Activated T-cell treated with anti-CD3 and anti-CD28 coated beads, Interleukin-2, amount 50 U/mL, for 4 hours (primary cell): ENCODE measurements around the gene PTEN. TPM values are rescaled to one million over a fixed set of nuclear protein-coding genes. Genes with fewer than 3 reads are reported as not detected.

ENCODE experiments used
- ATAC-seq, 2 donors: fragments of 200-7000 bp; cut with Tn5 transposase; one replicate each; pipeline ENCODE4 v1.10.0; 2021
- DNase-seq: peaks from one replicate; pipeline ENCODE4 v3.0.0-alpha.2; 2020
- H3K27me3 Mint-ChIP-seq: one replicate; pipeline ENCODE4 v1.8.0; 2021; ENCODE audit warnings: low read depth, mixed read lengths
- H3K36me3 Mint-ChIP-seq: one replicate; pipeline ENCODE4 v1.8.0; 2022; ENCODE audit warnings: mixed read lengths; ENCODE audit not compliant: insufficient read depth
- H3K4me1 Mint-ChIP-seq: one replicate; pipeline ENCODE4 v1.8.0; 2021; ENCODE audit warnings: low read depth, mixed read lengths
- H3K4me3 Mint-ChIP-seq: one replicate; pipeline ENCODE4 v1.8.0; 2021; ENCODE audit warnings: mild to moderate bottlenecking, moderate library complexity, mixed read lengths
- H3K9me3 Mint-ChIP-seq: one replicate; pipeline ENCODE4 v1.8.0; 2021; ENCODE audit warnings: mixed read lengths
- total RNA-seq, 3 donors: library from RNA; stranded (reverse); gene quantifications; one replicate each; pipeline ENCODE4 v1.2.1, GENCODE V29; 2021

Gene PTEN
- total RNA-seq, 3 donors from 2014 or later, result 32.8 to 37.2 (median 35.5) TPM

- Mint-ChIP-seq H3K4me3 (no peak overlapping the region), H3K9me3 (peaks cover 35% of the 10 kb centered on the region), H3K36me3 (peaks cover 52% of the 10 kb centered on the region), H3K27me3 (no peaks in the 10 kb centered on the region), H3K4me1 (peaks cover 35% of the 10 kb centered on the region)
- ATAC-seq, result no peak
- no peak for DNase-seq
Measured at GRCh38 chr10:87913156-87913921, 49.9 kb downstream of the PTEN start.

- H3K4me3 Mint-ChIP-seq, result no peak overlapping the region
- ATAC-seq (no peak), DNase-seq (no peak)
- peaks cover 30% of the 10 kb centered on the region for H3K9me3 Mint-ChIP-seq
- H3K36me3 Mint-ChIP-seq, result peaks cover 44% of the 10 kb centered on the region
- H3K4me1 Mint-ChIP-seq, result peaks cover 43% of the 10 kb centered on the region
- H3K27me3 Mint-ChIP-seq, result no peaks in the 10 kb centered on the region
Measured at GRCh38 chr10:87915406-87915805, 52.0 kb downstream of the PTEN start.

DNA sequence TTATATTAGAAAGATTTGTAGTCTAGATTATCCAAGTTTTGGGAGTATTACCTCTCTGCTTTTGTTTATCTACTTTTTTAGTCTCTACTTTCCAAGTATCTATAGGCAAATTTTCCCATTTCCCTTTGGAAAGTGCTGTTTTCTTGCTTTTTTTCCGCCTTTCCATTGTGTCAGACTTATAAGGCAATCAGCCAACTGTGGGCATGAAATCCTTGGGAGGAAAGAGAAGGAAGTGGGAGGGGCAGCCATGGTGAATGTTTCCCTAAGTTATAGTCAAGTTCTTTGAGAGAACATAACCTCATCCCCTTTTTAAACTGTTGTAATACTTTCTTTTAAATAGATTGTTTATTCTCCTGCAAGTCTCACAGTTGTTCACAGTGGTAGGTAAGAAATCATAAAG is 52.6 kb downstream of the PTEN start:
- DNase-seq, result no peak
- Mint-ChIP-seq H3K4me3 (no peak overlapping the region), H3K9me3 (peaks cover 26% of the 10 kb centered on the region), H3K27me3 (no peaks in the 10 kb centered on the region), H3K4me1 (peaks cover 46% of the 10 kb centered on the region), H3K36me3 (peaks cover 38% of the 10 kb centered on the region)
- no peak for ATAC-seq

DNA sequence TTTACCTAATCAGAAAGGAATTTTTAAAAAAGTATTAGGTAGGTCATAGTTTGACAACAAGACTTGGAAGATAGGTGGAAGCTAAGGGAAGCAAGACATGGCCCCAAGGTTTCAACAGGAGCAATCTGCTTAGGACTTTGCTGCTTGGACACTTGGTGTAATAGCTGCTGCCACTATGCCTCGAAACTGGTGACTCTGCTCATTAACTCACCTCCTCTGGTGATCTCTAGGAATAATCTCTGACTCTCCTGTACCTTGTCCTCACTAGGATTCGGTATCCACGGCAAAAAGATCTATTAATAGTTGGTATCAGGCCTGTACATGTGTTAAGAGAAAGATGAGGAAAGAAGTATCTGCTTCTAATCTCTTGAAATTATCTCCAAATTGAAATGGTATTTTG is 53.1 kb downstream of the PTEN start:
- Mint-ChIP-seq H3K4me1 (peaks cover 49% of the 10 kb centered on the region), H3K9me3 (peaks cover 21% of the 10 kb centered on the region), H3K4me3 (no peak overlapping the region), H3K36me3 (peaks cover 32% of the 10 kb centered on the region), H3K27me3 (no peaks in the 10 kb centered on the region)
- ATAC-seq (no peak), DNase-seq (no peak)

DNA sequence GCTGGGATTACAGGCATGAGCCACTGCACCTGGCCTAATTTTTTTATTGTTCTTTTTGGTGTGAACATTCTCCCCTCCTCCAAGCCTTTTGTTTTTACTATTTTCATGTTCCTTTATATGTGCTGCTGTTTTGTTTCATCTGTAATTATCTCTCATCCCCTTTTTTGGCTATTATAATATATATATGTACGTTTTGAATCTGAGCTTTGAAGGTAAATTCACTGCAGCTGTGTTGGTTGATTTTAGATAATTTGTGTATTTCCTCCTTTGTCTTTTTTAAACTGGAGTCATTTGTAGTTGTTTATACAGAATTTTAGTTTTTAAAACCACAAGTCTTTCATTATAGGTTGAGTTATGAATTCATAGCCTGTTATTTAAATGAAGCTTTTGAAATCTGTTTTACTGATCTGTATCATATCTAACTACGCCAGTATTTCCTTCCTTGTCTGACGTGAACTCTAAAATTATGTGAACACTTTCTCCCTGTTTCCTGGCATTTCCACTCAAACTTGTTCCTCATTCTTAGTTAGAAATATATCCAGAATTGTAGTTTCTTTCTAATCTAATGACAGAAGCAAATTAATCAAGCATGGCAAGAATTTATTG is 54.9 kb downstream of the PTEN start:
- ATAC-seq (no peak), DNase-seq (no peak)
- Mint-ChIP-seq H3K27me3 (no peaks in the 10 kb centered on the region), H3K9me3 (peaks cover 9% of the 10 kb centered on the region), H3K36me3 (peaks cover 27% of the 10 kb centered on the region), H3K4me3 (peak overlapping the region; percentile 53), H3K4me1 (peaks cover 64% of the 10 kb centered on the region)

- no peak overlapping the region for H3K4me3 Mint-ChIP-seq
- DNase-seq, result no peak
- peaks cover 83% of the 10 kb centered on the region for H3K4me1 Mint-ChIP-seq
- H3K27me3 Mint-ChIP-seq, result no peaks in the 10 kb centered on the region
- no peak for ATAC-seq
- no peaks in the 10 kb centered on the region for H3K9me3 Mint-ChIP-seq
- H3K36me3 Mint-ChIP-seq, result peaks cover 35% of the 10 kb centered on the region
Measured at GRCh38 chr10:87920538-87920937, 57.1 kb downstream of the PTEN start.

DNA sequence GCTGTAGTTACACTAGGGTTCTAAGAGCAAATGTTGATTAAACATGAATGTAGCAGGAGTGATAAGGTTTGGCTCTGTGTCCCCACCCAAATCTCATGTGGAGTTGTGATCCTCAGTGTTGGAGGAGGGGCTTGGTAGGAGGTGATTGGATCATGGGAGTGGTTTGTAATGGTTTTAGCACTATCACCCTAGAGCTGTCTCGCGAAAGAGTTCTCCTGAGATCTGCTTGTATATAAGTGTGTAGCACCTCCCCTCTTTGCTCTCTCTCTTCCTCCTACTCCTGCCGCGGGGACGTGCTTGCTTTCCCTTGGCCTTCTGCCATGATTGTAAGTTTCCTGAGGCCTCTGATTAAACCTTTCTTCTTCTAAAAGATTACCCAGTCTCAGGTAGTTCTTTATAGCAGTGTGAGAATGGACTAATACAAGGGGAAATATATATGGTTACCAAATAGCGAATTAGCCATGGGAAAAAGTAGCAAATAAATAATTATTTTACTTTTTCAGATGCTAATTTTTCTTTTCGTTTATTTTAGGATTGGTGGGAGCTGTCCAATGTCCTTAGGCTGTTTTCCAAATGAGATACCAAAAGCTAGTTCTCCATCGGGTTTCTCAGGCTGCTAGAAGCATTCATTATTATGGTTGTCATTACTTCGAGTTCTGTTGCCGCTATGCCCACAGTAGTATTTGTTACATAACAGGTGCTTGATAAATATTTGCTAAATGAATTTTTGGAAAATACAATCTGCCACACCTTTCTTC is 58.7 kb downstream of the PTEN start:
- Mint-ChIP-seq H3K9me3 (no peaks in the 10 kb centered on the region), H3K36me3 (peaks cover 41% of the 10 kb centered on the region), H3K4me1 (peaks cover 82% of the 10 kb centered on the region), H3K4me3 (no peak overlapping the region), H3K27me3 (no peaks in the 10 kb centered on the region)
- ATAC-seq (no peak), DNase-seq (no peak)

DNA sequence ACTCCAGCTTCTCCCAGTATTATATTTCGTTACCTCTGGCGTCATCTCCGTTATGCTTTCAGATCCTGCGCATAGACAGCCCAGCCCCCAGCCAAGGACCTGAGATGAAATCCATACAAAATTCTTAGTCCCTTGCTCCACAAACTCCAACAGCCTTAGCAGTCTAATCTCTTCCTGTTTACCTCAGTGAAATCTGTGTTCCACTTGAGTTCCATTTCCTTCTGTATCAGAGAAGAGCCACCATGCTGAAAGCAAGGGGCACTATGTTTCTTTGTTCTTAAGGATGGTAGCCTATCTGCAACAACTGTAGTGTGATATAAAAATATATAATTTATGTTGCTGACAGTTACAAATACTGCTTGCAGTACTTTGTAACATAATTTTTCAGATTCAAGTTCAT is 59.8 kb downstream of the PTEN start:
- H3K27me3 Mint-ChIP-seq, result no peaks in the 10 kb centered on the region
- H3K9me3 Mint-ChIP-seq, result no peaks in the 10 kb centered on the region
- H3K4me1 Mint-ChIP-seq, result peaks cover 82% of the 10 kb centered on the region
- H3K4me3 Mint-ChIP-seq, result no peak overlapping the region
- ATAC-seq, result no peak
- DNase-seq, result no peak
- peaks cover 48% of the 10 kb centered on the region for H3K36me3 Mint-ChIP-seq

GRCh38 chr10:87925570-87925969 is 62.1 kb downstream of the PTEN start:
- Mint-ChIP-seq H3K4me1 (peaks cover 87% of the 10 kb centered on the region), H3K9me3 (no peaks in the 10 kb centered on the region), H3K27me3 (no peaks in the 10 kb centered on the region), H3K4me3 (no peak overlapping the region), H3K36me3 (peaks cover 50% of the 10 kb centered on the region)
- no peak for ATAC-seq
- DNase-seq, result no peak

- H3K4me3 Mint-ChIP-seq, result no peak overlapping the region
- H3K36me3 Mint-ChIP-seq, result peaks cover 52% of the 10 kb centered on the region
- no peaks in the 10 kb centered on the region for H3K27me3 Mint-ChIP-seq
- no peak for ATAC-seq
- H3K9me3 Mint-ChIP-seq, result no peaks in the 10 kb centered on the region
- DNase-seq, result no peak
- H3K4me1 Mint-ChIP-seq, result peaks cover 90% of the 10 kb centered on the region
Measured at GRCh38 chr10:87927091-87927490, 63.7 kb downstream of the PTEN start.

DNA sequence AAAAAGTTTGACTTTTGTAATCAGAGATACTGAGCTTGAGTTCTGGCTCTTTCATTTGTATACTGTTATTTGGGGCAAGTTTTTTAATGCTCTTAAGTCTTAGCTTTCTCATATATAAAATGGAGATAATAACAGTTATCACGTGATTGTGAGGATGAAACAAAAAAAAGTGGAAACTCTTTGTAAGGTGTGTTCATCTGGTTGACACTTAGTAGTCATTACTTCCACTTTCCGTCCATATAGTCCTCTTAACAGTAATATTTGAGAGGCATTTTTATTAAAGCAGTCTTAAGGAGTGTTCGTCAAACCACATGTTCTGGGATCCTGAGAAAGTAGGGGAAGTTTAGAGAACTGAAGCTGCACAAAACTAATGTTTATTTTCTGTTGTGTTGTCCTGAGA is 65.6 kb downstream of the PTEN start:
- H3K9me3 Mint-ChIP-seq, result no peaks in the 10 kb centered on the region
- no peak overlapping the region for H3K4me3 Mint-ChIP-seq
- peaks cover 39% of the 10 kb centered on the region for H3K36me3 Mint-ChIP-seq
- H3K27me3 Mint-ChIP-seq, result no peaks in the 10 kb centered on the region
- ATAC-seq, result peak in 1 of 2 donors; percentile 43
- H3K4me1 Mint-ChIP-seq, result peaks cover 76% of the 10 kb centered on the region
- DNase-seq, result no peak

GRCh38 chr10:87930141-87930540 is 66.7 kb downstream of the PTEN start:
- H3K36me3 Mint-ChIP-seq, result peaks cover 35% of the 10 kb centered on the region
- ATAC-seq, result no peak
- no peak overlapping the region for H3K4me3 Mint-ChIP-seq
- no peak for DNase-seq
- peaks cover 67% of the 10 kb centered on the region for H3K4me1 Mint-ChIP-seq
- H3K9me3 Mint-ChIP-seq, result no peaks in the 10 kb centered on the region
- H3K27me3 Mint-ChIP-seq, result no peaks in the 10 kb centered on the region

GRCh38 chr10:87930934-87931835 is 67.8 kb downstream of the PTEN start:
- ATAC-seq (peak; percentile 46 to 59), DNase-seq (no peak)
- H3K27me3 Mint-ChIP-seq, result no peaks in the 10 kb centered on the region
- H3K4me3 Mint-ChIP-seq, result no peak overlapping the region
- H3K4me1 Mint-ChIP-seq, result peaks cover 66% of the 10 kb centered on the region
- H3K9me3 Mint-ChIP-seq, result no peaks in the 10 kb centered on the region
- peaks cover 34% of the 10 kb centered on the region for H3K36me3 Mint-ChIP-seq

- H3K4me1 Mint-ChIP-seq, result peaks cover 63% of the 10 kb centered on the region
- peaks cover 34% of the 10 kb centered on the region for H3K36me3 Mint-ChIP-seq
- peak in 1 of 2 donors; percentile 32 for ATAC-seq
- no peak overlapping the region for H3K4me3 Mint-ChIP-seq
- H3K27me3 Mint-ChIP-seq, result no peaks in the 10 kb centered on the region
- H3K9me3 Mint-ChIP-seq, result no peaks in the 10 kb centered on the region
- DNase-seq, result no peak
Measured at GRCh38 chr10:87931836-87932230, 68.4 kb downstream of the PTEN start.
